ENCODE data around the gene WRAP73. TPM values are rescaled to one million over a fixed set of nuclear protein-coding genes. Genes with fewer than 3 reads are reported as not detected.

Gene WRAP73
- total RNA-seq, 1 experiment from 2014 or later = 51.4 TPM

- H3K36me3 ChIP-seq (ENCODE audit: control insufficient read depth in 1 of 2, insufficient read depth in 2 of 2, low read length in 2 of 2) = no peaks in the 10 kb centered on the region
- no peaks in the 10 kb centered on the region for H3K9me2 ChIP-seq (ENCODE audit: insufficient read depth)
- no TSS peak for BruUV-seq (replicated peaks)
- H4K20me1 ChIP-seq (ENCODE audit: insufficient read depth) = no peaks in the 10 kb centered on the region
- H3K9ac ChIP-seq (ENCODE audit: low read length) = no peak overlapping the region
- ATAC-seq = no peak
- TF ChIP-seq ELF1 (IDR thresholded peaks at IDR 0.05; ENCODE audit: borderline replicate concordance, low read depth) (no peak), SIN3A (IDR thresholded peaks at IDR 0.05; ENCODE audit: low read depth) (no peak), EZH2 (IDR thresholded peaks at IDR 0.05) (no peak), MAX (IDR thresholded peaks at IDR 0.05) (no peak), ZNF274 (IDR thresholded peaks at IDR 0.05; ENCODE audit: low read depth, low read length) (no peak), CTCF (IDR thresholded peaks at IDR 0.05 in 2 of 3, conservative IDR thresholded peaks at IDR 0.05 in 1 of 3; ENCODE audit: borderline replicate concordance in 1 of 3, insufficient read depth in 1 of 3, low read depth in 2 of 3, low read length in 2 of 3) (no peak), JUND (IDR thresholded peaks at IDR 0.05) (no peak), YY1 (IDR thresholded peaks at IDR 0.05; ENCODE audit: extremely low read depth, insufficient replicate concordance, low read depth, low read length) (no peak), ZFX (IDR thresholded peaks at IDR 0.05) (no peak)
- H3K27me3 ChIP-seq (ENCODE audit: insufficient read depth, low read length) = no peaks in the 10 kb centered on the region
- no peak overlapping the region for H3K4me2 ChIP-seq (ENCODE audit: low read length)
- no peaks in the 10 kb centered on the region for H3K9me3 ChIP-seq (ENCODE audit: control insufficient read depth in 1 of 2, insufficient read depth in 1 of 2, low read depth in 1 of 2, low read length in 2 of 2)
- POLR2A ChIA-PET = no interaction called here
- RAD21 ChIA-PET (ENCODE audit: low non-redundant PET in 1 of 2, low total read pairs in 2 of 2, uncharacterized antibody in 2 of 2, unreplicated experiment in 2 of 2) = no interaction called here
- intact Hi-C loops (cut with micrococcal nuclease) = no loop called here
- no peak overlapping the region for H3K4me3 ChIP-seq (replicated peaks in 1 of 2; ENCODE audit: low read depth in 1 of 2, low read length in 2 of 2)
- peaks cover 0 to 3% of the 10 kb centered on the region in 2 experiments; a peak in 2 of 4 replicates for H3K4me1 ChIP-seq (ENCODE audit: control insufficient read depth in 1 of 2, insufficient read depth in 2 of 2, low read length in 2 of 2)
- DNase-seq (ENCODE audit: low read depth, low spot score) = no peak
- H2AFZ ChIP-seq (ENCODE audit: low read depth, low read length, poor library complexity, severe bottlenecking) = no peak overlapping the region
- H3K79me2 ChIP-seq (ENCODE audit: insufficient read depth, low read length) = no peaks in the 10 kb centered on the region
- CTCF ChIA-PET = interaction anchor here (0.8 to 1.2 kb wide), 2 partner anchors 8 to 20 kb away, joined by 3 to 4 read pairs; no protein-coding TSS in a partner anchor
- H3K27ac ChIP-seq (ENCODE audit: low read depth, low read length) = no peak overlapping the region
Measured at GRCh38 chr1:3599286-3599811, 50.6 kb downstream of the WRAP73 start.
